ENCODE measurements around the gene SLC41A2.
"Not testable (repeated sequence)": the region's sequence is repeated elsewhere in the genome, so short reads cannot be mapped to it uniquely, and the experiment has no call there.

Gene SLC41A2

DNA sequence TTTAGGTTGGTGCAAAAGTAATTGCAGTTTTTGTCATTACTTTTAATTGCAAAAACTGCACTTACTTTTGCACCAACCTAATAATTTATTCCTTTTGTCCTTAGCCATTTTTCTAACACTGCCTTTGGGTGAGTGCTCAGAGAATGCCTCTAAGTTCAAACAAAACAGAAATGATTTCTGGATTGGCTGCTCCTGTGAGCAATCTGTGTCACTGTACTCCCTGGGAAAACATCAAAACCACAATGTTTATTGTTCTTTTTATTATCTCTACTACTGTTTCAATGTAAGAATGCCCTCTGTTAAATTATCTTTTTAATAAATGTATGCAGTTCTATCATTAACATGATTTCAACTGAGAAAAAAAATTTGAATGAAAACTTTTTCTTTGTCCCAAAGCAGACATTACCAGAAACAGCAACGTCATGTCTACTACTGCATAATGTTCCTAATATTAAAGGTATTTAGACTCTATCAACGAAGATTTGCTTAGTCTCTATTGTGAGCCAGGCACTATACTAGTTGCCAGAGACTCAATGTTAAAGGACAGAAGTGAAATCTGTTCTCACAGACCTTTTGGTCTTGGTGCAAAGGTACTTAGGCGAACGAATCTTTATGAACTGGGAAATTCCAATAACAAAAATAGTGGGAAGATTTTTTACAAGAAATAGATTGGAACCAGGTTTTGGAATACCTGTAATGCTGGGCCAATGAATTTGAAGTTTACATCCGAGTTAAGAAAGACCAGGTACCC, 6.2 kb downstream of the SLC41A2 start:
- DNase-seq: no peak
- no peak for ATAC-seq
- Mint-ChIP-seq H3K4me3 (no peak overlapping the region), H3K9me3 (no peaks in the 10 kb centered on the region), H3K4me1 (peaks cover 2% of the 10 kb centered on the region), H3K27me3 (peaks cover 18% of the 10 kb centered on the region), H3K27ac (no peak overlapping the region)

GRCh38 chr12:104948716-104949115, 9.4 kb downstream of the SLC41A2 start:
- not testable (repeated sequence) for H3K4me1 Mint-ChIP-seq, H3K9me3 Mint-ChIP-seq, DNase-seq, ATAC-seq, H3K4me3 Mint-ChIP-seq, H3K27ac Mint-ChIP-seq, H3K27me3 Mint-ChIP-seq

DNA sequence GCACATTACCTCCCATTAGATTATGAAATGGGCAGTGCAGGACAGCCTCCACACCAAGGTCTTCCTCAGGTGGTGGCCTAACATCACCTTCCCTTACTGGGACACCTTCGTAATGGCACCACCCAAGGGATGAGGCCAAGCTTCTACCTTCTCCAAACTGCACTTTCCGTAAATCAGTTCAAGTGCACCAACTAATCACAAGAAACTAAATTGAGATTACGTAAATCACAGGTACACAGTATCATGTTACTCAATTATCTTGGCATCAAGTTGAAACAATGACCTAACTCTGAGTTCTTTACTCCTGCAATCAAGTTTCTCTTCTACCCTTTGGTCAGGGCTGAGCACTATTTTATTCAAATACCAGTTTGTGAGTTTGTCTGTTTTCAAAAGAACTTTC, 13.8 kb downstream of the SLC41A2 start:
- Mint-ChIP-seq H3K4me1 (no peaks in the 10 kb centered on the region), H3K4me3 (no peak overlapping the region), H3K9me3 (peaks cover 6 to 12% of the 10 kb centered on the region in 2 donors), H3K27me3 (no peaks in the 10 kb centered on the region), H3K27ac (no peak overlapping the region)
- no peak for ATAC-seq
- DNase-seq: no peak

- ATAC-seq, H3K4me1 Mint-ChIP-seq, H3K27me3 Mint-ChIP-seq, H3K27ac Mint-ChIP-seq, H3K4me3 Mint-ChIP-seq, DNase-seq: not testable (repeated sequence)
- H3K9me3 Mint-ChIP-seq: peaks cover 6 to 12% of the 10 kb centered on the region in 2 donors
Observed at GRCh38 chr12:104943401-104943800, 14.7 kb downstream of the SLC41A2 start.

GRCh38 chr12:104942075-104942474, 16.0 kb downstream of the SLC41A2 start:
- no peak for DNase-seq

GRCh38 chr12:104941454-104941853, 16.6 kb downstream of the SLC41A2 start:
- DNase-seq (no peak), ATAC-seq (no peak)
- Mint-ChIP-seq H3K4me3 (no peak overlapping the region), H3K9me3 (peaks cover 6 to 12% of the 10 kb centered on the region in 2 donors), H3K4me1 (no peaks in the 10 kb centered on the region), H3K27me3 (no peaks in the 10 kb centered on the region), H3K27ac (no peak overlapping the region)

More at GRCh38 chr12:104942075-104942474, 16.0 kb downstream of the SLC41A2 start:
- no peak overlapping the region for H3K4me3 Mint-ChIP-seq
- no peak for ATAC-seq
- H3K27ac Mint-ChIP-seq: no peak overlapping the region
- H3K4me1 Mint-ChIP-seq: no peaks in the 10 kb centered on the region
- peaks cover 6 to 12% of the 10 kb centered on the region in 2 donors for H3K9me3 Mint-ChIP-seq
- no peaks in the 10 kb centered on the region for H3K27me3 Mint-ChIP-seq

DNA sequence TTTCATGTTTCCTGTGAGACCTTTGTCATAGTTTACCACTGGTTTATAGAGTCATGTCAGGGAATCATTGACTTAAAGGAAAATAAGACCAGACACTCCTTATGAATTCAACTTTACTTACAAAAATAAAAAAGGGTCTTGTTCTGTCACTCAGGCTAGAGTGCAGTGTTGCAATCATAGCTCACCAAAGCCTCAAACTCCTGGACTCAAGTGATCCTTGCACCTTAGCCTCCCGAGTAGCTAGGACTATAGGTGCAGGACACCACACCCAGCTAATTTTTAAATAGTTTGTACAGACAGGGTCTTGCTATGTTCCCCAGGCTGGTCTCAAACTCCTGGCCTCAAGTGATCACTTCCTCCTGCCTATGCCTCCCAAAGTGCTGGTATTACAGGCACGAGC, 19.0 kb downstream of the SLC41A2 start:
- Mint-ChIP-seq H3K27me3 (peaks cover 7% of the 10 kb centered on the region), H3K27ac (no peak overlapping the region), H3K4me3 (no peak overlapping the region), H3K4me1 (no peaks in the 10 kb centered on the region), H3K9me3 (peaks cover 2 to 10% of the 10 kb centered on the region in 2 donors)
- no peak for DNase-seq
- ATAC-seq: no peak

- peaks cover 0 to 3% of the 10 kb centered on the region in 2 donors for H3K9me3 Mint-ChIP-seq
- H3K27ac Mint-ChIP-seq: no peak overlapping the region
- no peak for DNase-seq
- H3K27me3 Mint-ChIP-seq: peaks cover 7% of the 10 kb centered on the region
- no peak overlapping the region for H3K4me3 Mint-ChIP-seq
- no peak for ATAC-seq
- peaks cover 3% of the 10 kb centered on the region for H3K4me1 Mint-ChIP-seq
Observed at GRCh38 chr12:104938371-104938770, 19.7 kb downstream of the SLC41A2 start.

DNA sequence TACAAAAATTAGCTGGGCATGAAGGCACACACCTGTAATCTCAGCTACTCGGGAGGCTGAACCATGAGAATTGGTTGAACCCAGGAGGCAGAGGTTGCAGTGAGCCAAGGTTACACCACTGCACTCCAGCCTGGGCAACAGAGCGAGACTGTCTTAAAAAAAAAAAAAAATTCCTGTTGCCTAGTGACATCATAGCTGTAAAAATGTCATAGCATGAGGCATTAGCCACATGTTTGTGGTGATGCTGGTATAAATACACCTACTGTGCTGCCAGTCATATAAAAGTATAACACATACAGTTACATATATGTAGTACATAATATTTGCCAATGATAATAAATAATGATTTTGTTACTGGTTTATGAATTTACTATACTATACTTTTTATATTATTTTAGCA, 22.2 kb downstream of the SLC41A2 start:
- no peak overlapping the region for H3K4me3 Mint-ChIP-seq
- H3K4me1 Mint-ChIP-seq: peaks cover 23% of the 10 kb centered on the region
- peak; percentile 37 for ATAC-seq
- H3K27me3 Mint-ChIP-seq: peaks cover 7% of the 10 kb centered on the region
- no peak for DNase-seq
- no peaks in the 10 kb centered on the region for H3K9me3 Mint-ChIP-seq
- no peak overlapping the region for H3K27ac Mint-ChIP-seq

DNA sequence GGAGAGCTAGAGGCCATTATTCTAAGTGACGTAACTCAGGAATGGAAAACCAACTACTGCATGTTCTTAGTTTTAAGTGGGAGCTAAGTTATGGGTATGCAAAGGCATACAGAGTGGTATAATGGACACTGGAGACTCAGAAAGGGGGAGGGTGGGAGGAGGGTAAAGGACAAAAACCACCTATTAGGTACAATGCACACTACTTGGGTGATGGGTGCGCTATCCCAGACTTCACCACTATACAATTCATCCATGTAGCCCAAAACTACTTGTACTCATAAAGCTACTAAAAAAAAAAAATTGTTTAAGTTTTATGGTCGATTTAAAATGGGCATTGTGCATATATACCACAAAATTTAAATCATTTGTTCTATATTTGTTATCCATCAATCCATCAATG, 24.3 kb downstream of the SLC41A2 start:
- no peaks in the 10 kb centered on the region for H3K9me3 Mint-ChIP-seq
- H3K27me3 Mint-ChIP-seq: peaks cover 7% of the 10 kb centered on the region
- H3K4me3 Mint-ChIP-seq: no peak overlapping the region
- ATAC-seq (no peak), DNase-seq (no peak)
- peaks cover 40% of the 10 kb centered on the region for H3K4me1 Mint-ChIP-seq
- no peak overlapping the region for H3K27ac Mint-ChIP-seq

GRCh38 chr12:104933128-104933527, 25.0 kb downstream of the SLC41A2 start:
- Mint-ChIP-seq H3K27ac (no peak overlapping the region), H3K4me1 (peaks cover 40% of the 10 kb centered on the region), H3K27me3 (peaks cover 7% of the 10 kb centered on the region), H3K9me3 (no peaks in the 10 kb centered on the region), H3K4me3 (no peak overlapping the region)
- DNase-seq (no peak), ATAC-seq (no peak)

- peaks cover 7% of the 10 kb centered on the region for H3K27me3 Mint-ChIP-seq
- ATAC-seq (peak; percentile 100), DNase-seq (peak; percentile 55 to 66)
- peak overlapping the region; percentile 4 to 68 for H3K4me3 Mint-ChIP-seq
- H3K9me3 Mint-ChIP-seq: no peaks in the 10 kb centered on the region
- H3K4me1 Mint-ChIP-seq: peaks cover 40% of the 10 kb centered on the region
- H3K27ac Mint-ChIP-seq: peak overlapping the region in 1 of 2 donors; percentile 84
Observed at GRCh38 chr12:104930388-104931326, 27.4 kb downstream of the SLC41A2 start.

- Mint-ChIP-seq H3K27me3 (peaks cover 7% of the 10 kb centered on the region), H3K9me3 (no peaks in the 10 kb centered on the region), H3K4me3 (peak overlapping the region; percentile 4 to 68), H3K27ac (peak overlapping the region; percentile 57 to 84), H3K4me1 (peaks cover 40% of the 10 kb centered on the region)
- no peak for DNase-seq
- no peak for ATAC-seq
Observed at GRCh38 chr12:104929977-104930376, 28.1 kb downstream of the SLC41A2 start.

GRCh38 chr12:104929368-104929767, 28.7 kb downstream of the SLC41A2 start:
- H3K9me3 Mint-ChIP-seq: no peaks in the 10 kb centered on the region
- H3K4me1 Mint-ChIP-seq: peaks cover 40% of the 10 kb centered on the region
- peaks cover 2% of the 10 kb centered on the region for H3K27me3 Mint-ChIP-seq
- no peak overlapping the region for H3K4me3 Mint-ChIP-seq
- DNase-seq (no peak), ATAC-seq (no peak)
- H3K27ac Mint-ChIP-seq: no peak overlapping the region

DNA sequence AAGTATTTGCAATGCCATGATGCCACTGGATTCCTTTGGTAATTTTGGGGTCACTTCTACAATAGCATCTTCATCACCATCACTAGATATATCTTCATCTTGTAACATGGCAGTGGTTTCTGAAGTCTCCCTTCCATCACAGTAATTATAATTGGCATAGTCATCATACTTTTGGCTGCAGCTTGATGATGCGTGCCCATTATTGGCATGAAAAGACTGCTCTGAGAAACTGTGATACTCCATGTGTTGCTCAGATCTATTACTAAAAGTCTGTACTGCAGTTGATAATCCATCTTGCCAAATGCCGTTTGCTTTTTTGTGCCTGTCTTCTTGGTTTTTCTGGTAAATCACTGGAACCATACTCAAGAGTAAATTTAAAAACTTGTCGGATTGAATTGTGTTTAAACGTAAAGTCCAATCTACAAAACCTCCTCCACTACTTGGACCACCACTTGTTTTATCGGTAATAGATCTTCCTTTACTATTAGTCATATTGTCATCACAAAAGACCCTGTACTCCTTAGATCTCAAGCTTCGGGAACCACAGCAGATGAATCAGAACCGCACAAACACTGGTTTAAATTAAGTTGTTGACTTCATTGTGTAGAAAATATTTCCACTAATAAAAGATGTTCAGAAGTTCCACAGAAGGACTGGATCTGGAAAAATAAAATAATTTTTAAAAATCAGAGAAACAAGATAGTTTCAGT, 29.9 kb downstream of the SLC41A2 start:
- no peak for DNase-seq
- Mint-ChIP-seq H3K4me1 (peaks cover 35% of the 10 kb centered on the region), H3K27ac (no peak overlapping the region), H3K4me3 (no peak overlapping the region), H3K9me3 (no peaks in the 10 kb centered on the region), H3K27me3 (no peaks in the 10 kb centered on the region)
- no peak for ATAC-seq
